ENCODE data around the gene TMED4.
"Not testable (repeated sequence)": the region's sequence is repeated elsewhere in the genome, so short reads cannot be mapped to it uniquely, and the experiment has no call there.

The TMED4 gene

DNA sequence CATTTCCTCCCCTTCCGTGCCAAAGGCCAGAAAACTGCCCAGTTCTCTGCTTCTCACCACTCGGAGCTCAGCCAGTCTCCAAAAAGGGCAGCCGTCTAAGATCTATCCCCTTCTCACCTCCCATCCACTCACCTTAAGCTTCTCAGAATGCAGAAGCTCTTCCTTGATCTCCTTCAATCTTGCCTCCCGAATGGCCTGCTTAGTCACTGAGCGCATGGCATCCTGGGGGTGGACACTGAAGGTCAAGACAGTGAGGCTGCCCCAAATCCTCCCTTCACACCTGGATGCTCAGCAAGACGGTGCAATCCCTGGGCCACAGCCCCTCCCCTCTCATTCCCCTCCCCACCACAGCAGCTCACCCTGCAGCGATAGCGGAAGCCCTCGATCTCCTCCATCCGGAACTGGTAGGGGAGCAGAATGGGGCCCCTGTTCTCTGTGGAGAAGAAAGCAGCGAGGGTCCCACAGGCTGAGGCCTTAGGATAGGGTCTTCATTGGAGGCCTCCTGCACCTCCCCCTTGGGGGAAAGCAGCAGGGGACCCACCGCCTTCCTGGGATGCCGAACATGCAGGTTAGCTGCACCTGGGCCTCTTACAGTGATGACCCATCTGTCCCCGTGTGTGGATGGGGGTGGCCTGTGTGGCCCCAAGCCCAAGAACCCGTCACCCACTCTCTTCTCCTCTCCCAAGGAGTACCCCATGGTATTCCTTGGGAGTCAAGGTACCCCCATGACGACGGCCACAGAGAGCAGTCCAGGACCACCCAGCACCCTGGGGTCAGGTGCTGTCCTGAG, 13.1 kb downstream of the TMED4 start:
- DNase-seq (ENCODE audit: low spot score): no peak

DNA sequence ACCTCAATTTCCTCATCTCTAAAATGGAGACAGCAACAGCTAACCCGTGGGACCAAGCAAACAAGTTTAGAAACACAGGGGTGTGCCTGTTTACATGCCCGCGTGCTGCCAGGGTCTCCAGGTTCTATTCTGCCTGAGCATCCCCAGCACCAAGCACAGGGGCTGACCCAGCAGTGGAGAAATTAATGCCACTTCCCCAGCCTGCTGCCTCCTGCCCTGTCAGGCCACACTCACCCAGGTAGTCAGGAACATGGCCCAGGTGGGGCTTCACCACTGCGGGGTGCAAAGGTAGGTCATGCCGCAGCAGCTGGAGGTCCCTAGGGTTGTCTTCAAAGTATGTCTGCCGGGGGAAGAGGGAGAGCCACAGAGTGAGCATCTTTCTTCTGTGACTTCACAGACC, 14.1 kb downstream of the TMED4 start:
- no peak for DNase-seq (ENCODE audit: low spot score)

DNA sequence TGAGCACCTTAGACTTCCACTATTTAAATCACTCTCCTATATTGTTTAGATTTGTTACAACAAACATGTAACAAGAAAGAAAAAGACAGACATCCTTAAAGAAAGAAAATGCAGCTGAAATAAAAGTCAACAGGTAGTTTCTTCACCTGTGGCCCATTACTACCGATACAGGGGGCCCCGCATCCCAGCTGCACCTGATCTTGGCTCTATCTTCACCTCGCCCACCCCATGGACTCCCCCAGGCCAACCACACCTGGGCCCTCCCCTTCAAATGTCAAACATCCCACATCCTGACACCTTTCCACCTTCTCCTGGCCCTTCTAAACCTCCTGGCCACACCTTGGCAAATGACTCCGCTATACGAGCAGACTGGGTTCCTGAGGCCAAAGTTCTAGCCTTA, 15.4 kb downstream of the TMED4 start:
- no peak for DNase-seq (ENCODE audit: low spot score)

DNA sequence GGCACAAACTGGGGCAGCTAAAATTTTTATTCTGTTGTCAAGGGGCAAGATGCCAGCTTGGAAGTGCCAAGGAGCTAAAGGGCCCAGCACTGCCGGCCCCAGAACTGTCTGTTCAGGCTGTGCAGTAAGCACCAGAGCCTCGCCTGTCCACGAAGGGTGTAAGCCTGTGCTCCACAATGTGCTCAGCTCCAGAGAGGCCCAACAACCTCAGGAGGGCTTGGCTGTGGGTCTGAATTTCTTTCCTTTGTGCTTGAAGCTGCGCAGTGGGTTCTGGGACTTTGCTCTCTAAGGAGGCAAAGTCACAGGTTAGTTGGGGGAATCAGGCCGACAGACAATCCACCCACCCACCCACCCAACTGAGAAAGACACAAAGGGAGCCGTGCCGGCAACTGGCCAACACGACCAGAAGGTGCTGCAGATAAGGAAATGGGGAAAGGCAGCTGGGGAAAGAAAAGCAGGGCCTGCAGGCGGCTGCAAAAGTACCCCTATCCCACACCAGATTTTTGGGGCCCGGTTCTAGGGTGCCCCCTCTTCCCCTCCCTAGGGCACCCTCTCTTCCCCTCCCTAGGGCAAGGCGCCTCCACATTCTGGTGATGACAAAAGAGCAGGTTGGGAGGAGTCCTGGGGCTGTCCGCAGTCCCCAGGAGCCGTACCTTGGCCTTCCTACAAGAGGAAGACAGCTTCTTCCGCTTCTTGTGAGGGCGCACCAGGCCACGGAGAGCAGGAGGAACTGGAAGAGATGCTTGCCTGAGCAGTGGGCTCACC, 16.1 kb downstream of the TMED4 start:
- DNase-seq (ENCODE audit: low spot score): no peak

DNA sequence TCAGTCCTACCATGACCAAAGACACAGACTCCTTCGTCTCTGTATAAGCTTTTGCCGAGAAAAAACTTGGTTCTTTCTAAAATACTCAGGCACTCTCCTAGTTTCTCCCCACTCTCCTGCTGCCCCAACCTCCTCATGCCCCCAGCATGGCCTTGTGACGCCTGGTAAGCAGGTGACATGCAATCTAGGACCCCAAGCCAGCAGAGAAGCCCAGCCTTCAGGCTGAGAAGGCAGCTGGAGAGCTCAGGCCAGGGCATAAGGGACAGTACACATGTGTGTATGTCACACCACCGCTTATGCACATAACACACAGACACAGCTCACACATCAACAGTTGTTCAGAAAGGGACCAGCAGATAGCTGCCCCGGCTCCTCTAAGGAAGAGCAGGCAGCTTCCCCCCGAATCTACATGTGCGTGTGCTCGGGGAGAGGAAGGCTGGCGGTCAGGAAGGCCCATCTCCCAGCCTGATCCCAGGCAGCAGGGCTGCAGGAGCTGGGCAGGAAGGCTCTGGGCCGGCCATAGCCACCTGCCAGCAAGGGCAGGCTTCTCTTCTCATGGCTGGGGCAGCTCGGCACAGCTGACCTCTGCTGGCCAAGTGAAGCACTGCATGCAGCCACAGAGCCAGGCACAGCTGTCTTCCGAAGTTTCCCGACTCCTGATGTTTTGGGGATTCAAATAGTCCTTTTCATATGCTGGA, 16.8 kb downstream of the TMED4 start:
- DNase-seq (ENCODE audit: low spot score): peak; percentile 53

DNA sequence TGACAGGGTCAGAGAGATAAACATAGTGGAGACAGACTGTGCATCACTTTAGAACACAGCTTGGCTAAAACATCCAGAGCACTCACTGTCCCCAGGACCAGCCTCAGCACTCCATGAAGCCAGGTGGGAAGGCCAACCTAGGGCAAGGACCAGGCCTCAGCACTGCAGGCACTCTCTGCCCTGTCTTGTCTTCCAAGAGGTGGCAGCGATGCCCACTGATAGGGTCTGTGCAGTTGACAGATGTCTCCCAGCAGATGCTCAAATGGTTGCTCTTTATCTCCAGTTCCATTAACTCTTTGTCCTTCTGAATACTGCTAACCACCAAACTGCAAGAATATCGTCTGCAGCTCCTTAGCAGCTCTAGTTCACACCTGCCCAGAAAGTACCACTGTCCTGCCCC, 17.4 kb downstream of the TMED4 start:
- DNase-seq (ENCODE audit: low spot score): no peak

DNA sequence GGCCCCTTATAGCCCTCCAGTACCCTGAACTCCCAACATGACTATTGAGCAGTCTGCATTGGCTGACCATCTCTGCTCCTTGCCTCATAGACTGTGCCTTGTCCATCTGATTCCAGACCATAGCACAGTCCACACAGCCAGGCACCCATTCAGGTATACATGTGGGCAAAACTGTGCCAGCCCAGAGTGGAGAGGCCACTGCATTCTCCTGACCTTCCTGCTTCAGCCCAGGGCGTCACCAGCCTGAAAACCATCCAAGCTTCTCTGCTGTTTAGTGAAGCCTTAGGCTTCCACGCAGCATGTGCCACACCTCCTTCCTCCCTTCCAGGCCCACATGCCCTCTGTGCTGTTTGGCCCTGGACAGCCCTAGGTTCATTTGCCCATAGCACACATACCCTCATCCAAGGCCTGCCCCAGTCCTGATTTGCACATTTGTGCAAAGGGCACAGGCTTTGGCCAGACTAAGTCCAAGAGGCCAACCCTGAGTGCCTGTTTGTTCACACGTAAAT, 18.8 kb downstream of the TMED4 start:
- no peak for DNase-seq (ENCODE audit: low spot score)

DNA sequence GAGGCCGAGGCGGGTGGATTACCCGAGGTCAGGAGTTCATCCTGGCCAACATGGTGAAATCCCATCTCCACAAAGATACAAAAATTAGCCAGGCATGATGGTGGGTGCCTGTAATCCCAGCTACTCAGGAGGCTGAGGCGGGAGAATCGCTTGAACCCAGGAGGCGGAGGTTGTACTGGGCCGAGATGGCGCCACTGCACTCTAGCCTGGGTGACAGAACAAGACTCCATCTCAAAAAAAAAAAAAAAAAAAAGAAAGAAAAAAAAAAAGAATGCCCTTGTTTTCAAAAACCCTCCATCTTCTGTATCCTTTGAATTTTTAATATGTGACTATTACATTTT, 19.4 kb downstream of the TMED4 start:
- DNase-seq (ENCODE audit: low spot score): not testable (repeated sequence)

DNA sequence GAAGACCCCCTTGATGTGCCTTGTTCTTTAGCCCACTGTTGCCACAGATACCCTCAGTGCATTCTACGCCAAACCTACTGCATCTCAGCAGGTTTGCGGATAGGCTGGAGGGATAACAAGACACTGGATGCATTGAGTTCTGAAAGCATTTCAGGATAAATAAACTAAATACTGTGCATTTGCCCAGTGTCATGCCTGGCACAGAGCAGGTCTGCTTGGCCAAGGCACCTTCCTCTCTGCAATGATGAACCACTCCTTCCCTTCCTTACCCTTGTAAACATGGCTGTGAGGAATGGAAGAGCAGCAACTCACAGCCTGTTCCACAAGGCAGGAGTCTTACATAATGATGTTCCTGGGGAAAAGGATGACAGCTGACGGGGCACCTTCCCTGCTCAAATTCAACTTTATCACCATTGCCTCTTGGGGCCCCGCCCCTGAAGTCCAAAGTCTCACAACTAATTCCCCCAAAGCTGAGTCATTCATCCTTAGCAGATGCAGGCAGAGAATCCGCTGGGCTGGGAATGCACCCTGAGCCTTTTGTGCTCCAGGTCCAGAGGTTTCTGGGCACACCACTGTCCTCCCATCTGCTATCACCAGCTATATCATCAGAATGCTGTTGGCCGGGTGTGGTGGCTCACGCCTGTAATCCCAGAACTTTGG, 19.9 kb downstream of the TMED4 start:
- no peak for DNase-seq (ENCODE audit: low spot score)

DNA sequence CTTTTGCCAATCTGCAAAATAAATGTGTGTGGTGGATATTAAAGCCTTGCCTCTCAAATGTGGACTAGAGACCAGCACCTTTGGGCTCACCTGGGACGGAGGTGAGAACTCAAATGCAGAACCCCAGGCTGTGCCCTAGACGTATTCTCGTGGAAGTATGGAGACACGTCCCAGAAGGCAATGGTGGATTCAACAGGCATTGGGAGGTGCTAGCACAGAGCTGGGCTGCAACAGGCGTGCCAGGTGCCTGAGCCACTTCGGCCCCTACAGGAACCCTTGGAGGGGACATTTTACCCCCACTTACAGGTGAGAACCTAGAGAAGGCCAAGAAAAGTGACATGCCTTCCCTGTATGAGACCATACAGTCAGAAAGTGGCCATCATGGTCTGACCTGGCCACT, 20.6 kb downstream of the TMED4 start:
- DNase-seq (ENCODE audit: low spot score): no peak

DNA sequence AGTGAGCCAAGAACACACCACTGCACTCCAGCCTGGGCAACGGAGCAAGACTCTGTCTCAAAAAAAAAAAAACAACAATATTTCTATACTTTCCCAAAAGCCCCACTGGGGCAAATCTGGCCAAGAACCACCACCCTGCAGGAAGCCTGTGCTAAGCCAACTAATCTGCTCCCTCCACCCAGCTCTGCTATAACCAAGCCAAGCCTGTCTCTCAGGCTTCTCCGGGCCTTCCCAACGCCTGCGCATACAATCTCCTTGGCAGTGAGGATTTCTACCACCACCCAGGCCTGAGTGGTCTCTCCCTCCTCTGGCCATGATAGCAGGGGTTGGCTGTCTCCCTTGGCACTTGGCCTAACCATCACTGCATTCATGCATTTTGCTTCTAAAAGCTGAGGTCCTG, 22.5 kb downstream of the TMED4 start:
- no peak for DNase-seq (ENCODE audit: low spot score)

DNA sequence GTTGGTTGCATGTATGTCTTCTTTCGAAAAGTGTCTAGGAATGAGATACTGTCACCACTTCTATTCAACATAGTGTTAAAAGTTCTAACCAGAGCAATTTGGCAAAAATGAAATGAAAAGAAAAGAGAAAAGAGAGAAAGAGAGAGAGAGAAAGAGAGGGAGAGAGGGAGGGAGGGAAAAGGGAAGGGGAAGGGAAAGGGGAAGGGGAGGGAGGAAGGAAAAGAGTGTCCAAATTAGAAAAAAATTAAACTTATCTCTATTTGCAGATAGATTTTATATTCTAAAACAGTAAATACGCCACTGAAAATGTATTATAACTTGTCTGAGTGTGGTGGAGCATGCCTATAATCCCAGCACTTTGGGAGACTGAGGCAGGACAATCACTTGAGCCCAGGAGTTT, 24.5 kb downstream of the TMED4 start:
- DNase-seq (ENCODE audit: low spot score): no peak

DNA sequence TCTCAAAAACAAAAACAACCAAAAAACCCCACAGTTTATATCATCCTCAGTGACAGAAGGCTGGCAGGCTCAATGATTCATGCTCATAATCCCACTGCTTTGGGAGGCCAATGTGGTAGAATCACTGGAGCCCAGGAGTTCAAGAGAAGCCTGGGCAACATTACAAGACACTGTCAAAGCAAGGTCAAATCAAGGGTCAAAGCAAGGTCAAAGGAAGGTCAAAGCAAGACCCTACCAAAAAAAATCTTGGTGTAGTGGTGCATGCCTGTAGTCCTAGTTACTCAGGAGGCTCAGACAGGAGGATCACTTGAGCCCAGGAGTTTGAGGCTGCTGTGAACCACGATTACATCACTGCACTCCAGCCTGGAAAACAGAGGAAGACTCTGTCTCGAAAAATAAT, 26.7 kb downstream of the TMED4 start:
- DNase-seq (ENCODE audit: low spot score): no peak

DNA sequence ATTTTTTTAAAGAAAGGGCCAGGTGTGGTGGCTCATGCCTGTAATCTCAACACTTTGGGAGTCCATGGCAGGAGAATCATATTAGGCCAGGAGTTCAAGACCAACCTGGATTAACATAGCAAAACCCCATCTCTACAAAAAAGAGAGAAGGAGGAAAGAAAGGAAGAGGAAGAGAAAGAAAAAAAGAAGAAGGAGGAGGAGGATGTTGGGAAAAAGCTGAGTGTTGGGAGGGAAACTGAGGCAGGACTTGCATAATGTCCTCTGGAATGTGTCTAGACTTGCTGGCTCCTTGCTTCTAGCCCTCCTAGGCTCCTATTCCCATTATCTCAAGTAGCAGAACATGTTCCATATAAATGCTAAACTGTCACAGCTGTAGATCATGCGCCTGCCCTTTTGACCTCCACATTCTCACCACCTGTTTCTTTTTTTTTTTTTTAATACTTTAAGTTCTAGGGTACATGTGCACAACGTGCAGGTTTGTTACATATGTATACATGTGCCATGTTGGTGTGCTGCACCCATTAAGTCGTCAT, 29.5 kb downstream of the TMED4 start:
- DNase-seq (ENCODE audit: low spot score): not testable (repeated sequence)

DNA sequence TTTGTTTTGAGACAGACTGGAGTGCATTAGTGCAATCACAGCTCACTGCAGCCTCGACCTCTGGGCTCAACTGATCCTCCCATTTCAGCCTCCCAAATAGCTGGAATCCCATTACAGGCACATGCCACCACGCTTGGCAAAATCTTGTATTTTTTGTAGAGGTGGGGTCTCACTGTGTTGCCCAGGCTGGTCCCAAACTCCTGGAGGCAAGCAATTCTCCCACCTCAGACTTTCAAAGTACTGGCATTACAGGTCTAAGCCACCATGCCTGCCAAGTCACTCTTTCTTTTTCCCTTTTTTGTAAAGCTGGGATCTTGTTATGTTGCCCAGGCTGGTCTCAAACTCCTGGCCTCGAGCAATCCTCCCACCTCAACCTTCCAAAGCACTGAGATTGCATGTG, 32.6 kb downstream of the TMED4 start:
- no peak for DNase-seq (ENCODE audit: low spot score)

DNA sequence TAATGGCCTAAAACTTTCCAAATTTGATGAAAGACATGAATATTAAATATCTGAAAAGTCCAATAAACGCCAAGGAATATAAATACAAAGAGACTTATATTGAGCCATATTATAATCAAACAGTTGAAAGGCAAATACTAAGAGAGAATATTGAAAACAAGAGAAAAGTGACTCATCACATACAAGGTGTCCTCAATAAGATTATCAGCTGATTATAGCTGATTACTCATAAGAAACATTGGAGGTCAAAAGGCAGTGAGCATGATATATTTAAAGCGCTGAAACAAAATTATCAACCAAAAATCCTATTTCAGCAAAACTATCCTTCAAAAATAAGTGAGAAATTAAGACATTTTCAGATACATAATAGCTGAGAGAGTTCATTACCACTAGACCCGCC, 33.1 kb downstream of the TMED4 start:
- DNase-seq (ENCODE audit: low spot score): no peak

DNA sequence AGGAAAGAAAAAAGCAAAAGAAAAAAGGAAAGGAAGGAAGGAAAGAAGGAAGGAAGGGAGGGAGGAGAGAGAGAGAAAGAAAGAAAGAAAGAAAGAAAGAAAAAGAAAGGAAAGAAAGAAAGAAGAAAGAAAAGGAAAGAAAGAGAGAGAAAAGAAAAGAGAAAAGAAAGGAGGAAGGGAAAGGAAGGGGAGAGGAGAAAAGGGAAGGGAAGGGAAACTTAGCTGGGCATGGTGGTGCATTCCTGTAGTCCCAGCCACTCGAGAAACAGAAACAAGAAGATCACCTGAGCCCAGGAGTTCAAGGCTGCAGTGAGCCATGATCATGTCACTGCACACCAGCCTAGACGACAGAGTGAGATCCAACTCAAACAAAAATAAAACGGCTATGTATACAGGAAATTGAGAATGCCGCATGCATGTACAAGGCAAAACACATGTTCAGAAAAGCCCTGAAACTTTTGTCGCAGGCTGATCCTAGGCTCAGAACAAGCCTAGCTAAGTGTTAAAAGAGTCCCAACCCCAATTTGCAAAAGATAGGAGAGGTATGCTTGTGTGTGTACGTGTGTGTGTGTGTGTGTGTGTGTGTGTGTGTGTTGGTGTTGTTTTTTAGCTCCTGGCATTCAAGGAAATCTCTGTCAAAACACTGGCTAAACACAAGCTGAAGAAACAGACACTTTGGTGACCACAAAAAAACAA, 34.3 kb downstream of the TMED4 start:
- no peak for DNase-seq (ENCODE audit: low spot score)

DNA sequence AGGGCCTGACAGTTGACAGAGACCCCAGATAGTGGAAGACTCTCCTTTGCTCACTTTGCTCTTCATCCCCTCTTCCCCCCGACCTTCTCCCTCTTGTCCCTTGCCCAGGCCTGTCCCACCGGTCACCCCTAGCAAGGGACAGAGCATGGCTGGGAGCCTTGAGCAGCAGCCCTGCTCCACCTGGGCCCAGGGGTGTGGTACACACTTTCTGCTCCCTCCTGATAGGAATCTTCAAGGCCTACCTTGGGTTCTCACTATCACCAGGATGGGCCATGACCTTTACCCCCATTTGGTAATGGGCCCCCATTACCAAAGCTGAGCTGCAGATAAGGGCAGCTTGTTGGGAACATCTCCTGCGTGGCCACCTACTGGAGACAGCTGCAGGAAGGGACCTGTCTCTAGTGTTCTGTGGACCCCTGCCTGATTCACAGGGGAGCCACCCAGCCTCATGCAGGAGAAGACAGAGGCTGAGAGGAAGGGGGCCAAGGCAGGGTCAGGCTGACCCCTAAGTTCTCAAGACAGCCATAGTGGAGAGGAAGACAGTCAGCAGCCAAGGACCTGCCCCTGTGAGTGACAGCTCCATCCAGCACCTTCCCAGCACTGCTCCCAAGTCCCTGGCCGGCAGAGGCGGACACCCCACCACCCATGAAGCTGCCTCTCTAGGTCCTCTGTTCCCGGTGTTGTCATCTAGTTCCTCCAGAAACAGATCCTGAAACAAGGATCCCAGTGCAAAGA, 40.0 kb downstream of the TMED4 start:
- DNase-seq (ENCODE audit: low spot score): no peak

DNA sequence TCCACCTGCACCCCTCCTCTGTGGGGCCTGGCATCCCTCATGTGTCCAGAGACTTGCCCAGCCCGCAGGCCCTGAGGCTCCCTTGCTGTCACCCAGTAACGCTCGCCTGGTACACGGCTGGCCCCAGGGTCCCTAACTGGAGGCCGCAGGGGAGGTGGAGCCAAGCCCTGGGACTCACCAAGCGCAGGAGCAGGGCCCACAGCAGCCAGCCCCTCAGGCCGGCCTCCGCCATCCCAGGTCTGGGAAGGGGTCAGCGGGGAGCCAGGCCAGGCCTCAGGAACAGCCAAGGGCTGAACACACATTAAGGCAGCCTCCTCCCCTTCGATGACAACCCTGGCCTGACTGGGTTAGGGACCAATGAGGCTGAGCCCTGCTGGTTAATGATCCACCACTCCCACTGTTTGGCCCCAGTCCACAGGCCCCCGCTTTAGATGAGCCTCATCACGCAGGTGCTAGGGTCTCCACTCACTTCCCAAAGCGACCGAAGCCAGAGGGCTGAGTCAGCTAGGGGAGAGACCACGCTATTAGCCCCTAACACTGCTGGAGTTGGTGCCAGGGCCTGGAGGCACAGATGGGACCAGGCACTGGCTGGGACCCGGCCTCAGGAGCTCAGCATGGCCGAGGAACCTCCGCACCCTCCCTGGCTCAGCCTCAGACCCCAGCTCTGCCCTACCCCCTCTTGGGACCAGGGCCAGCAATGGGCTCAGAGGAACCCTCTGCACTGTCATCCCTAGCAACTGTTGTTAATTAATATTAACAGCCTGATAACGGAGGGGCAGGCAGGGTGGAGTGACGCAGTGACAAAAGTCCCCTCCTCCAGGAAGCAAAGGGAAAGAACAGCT, 40.8 kb downstream of the TMED4 start, which contains the start of gene NPC1L1:
Gene NPC1L1, minus strand, starts transcription at position 303 of the 842 bp plus-strand sequence. Its CDS starts 71 bp downstream, at position 232.
- DNase-seq (ENCODE audit: low spot score): no peak

All from SK-N-DZ (cell line).